Cerebellar nuclear complex (tissue), 1 donor: ENCODE measurements around the gene ARHGEF12.

Experiments
- DNase-seq, 2 experiments: peaks; one replicate each; lab custom pipeline; 2025; lab: John Stamatoyannopoulos, UW

ARHGEF12 gene

GRCh38 chr11:120318906-120319305 lies 17.3 kb upstream of the ARHGEF12 start:
- DNase-seq: no peak

GRCh38 chr11:120324932-120325810 lies 11.0 kb upstream of the ARHGEF12 start, which contains the start of gene TLCD5:
Gene TLCD5 (plus strand): TSS chr11:120325299. CDS start chr11:120327442, 2,143 bp downstream.
- peak in 1 of 2 experiments; percentile 45 for DNase-seq

GRCh38 chr11:120326228-120326627 lies 10.0 kb upstream of the ARHGEF12 start:
- no peak for DNase-seq

DNA sequence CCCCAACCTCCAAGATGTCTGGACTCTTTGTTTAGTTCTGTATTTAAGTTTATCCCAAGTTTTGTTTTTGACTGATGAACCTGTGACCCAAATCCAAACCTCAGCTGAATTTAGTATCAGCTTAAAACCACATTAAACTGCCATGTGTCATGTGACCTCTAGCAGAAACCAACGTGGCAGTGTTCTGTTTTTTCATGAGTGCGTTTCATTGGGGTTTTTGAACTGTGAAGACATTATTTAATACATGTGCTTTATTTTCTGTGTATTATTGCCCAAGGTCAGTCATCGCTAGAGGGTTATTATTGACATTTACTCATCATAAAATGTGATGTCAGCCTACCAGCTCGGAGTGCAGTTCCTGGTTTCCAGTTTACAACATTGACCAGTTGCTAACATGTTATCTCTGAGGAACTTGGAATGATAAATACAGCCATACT lies 9.3 kb upstream of the ARHGEF12 start:
- DNase-seq: no peak

- no peak for DNase-seq
Observed at GRCh38 chr11:120327311-120327710, 8.9 kb upstream of the ARHGEF12 start.

- DNase-seq: no peak
Observed at GRCh38 chr11:120329556-120329955, 6.7 kb upstream of the ARHGEF12 start.

DNA sequence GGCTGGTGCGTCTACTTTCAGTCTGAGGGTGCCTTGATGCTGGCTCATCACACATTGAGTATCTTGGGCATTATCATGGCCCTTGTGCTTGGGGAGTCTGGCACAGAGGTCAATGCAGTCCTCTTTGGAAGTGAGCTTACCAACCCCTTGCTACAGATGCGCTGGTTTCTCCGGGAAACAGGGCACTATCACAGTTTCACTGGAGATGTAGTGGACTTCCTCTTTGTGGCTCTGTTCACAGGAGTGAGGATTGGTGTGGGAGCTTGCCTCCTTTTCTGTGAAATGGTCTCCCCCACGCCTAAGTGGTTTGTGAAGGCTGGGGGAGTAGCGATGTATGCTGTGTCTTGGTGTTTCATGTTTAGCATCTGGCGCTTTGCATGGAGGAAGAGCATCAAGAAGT lies 6.2 kb upstream of the ARHGEF12 start:
- no peak for DNase-seq

GRCh38 chr11:120331301-120331996 lies 4.8 kb upstream of the ARHGEF12 start:
- DNase-seq: no peak

DNA sequence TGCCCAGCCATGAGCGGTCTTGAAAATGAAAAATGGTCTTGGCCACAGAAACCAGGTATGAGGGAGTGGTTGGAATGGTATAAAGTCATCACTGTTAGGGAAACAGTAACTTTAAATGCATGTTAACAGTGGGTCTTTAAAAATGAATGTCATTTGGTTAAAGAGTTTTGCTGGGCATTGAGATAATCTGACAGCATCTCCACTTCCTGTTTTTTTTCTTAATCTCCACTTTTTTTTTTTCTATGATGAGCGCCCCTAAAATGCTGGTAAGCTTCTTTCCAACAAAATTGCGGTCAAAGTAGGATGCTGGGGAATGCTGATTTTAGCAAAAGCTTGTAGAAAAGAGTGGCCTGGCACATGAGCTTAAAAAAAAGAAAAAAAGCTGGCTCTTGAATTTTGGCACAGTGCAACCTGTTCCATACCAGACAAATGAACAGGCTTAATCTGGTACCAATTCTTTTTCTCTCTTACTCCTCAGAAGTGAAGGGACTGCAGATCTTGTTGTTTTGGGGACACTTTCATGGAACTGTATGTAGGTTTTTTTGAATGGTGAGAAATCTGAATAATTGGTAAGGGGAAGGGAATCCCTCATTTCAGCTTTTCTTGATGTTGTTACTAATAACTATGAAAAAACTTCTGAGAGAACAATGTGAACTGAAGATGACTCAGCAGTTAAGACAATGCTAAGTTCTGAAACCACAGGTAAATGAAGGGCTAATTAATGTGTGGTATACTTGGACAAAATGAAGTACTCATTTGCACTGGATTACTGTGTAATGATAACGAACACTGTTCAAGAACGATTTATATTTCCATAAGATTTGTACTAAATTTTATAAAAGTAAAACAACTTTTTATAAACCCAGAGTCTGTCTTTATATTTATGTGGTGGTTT lies 3.1 kb upstream of the ARHGEF12 start:
- no peak for DNase-seq

- DNase-seq: no peak
Observed at GRCh38 chr11:120333801-120334200, 2.4 kb upstream of the ARHGEF12 start.

DNA sequence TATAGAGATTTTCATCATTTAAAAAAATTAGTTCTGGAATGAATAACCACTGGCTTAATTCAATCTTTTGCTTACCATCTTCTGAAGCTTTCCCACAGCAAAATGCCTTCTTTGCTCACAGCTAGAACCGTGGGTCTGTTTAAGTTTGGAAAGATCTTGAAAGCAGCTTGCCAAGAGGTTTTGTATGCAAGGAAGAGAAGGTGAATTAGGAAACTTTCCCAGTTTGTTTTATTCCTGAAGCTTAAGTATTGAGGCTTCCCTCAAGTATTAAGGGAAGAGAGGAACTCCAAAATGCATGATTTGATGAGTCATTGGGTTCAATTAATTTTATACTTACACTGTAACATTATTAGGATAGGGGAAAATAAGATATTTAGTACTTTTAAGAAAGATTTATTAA lies 1.9 kb upstream of the ARHGEF12 start:
- no peak for DNase-seq

GRCh38 chr11:120334894-120335462 lies 1.2 kb upstream of the ARHGEF12 start:
- peak in 1 of 2 experiments; percentile 35 for DNase-seq

DNA sequence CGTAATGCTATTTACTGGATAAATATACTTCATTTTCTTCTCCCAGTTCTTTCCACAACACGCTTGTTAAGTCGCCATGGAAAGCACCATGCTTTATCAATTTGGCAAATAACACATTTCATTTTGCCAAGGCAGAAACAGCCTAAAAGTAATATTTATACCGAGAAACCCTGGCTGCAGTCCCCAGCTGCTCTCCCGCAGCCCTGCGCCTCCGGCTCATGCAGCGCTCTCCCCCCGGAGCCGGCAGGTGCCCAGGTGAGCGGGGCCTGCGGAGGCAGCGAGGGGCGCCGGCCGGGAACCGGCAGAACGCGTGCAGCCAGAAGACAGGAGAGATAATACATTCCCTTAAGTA lies 681 bp upstream of the ARHGEF12 start:
- no peak for DNase-seq

- DNase-seq: no peak
Observed at GRCh38 chr11:120336641-120337354, 585 bp downstream of the ARHGEF12 start.

GRCh38 chr11:120337355-120338106 lies 1.3 kb downstream of the ARHGEF12 start:
- no peak for DNase-seq

DNA sequence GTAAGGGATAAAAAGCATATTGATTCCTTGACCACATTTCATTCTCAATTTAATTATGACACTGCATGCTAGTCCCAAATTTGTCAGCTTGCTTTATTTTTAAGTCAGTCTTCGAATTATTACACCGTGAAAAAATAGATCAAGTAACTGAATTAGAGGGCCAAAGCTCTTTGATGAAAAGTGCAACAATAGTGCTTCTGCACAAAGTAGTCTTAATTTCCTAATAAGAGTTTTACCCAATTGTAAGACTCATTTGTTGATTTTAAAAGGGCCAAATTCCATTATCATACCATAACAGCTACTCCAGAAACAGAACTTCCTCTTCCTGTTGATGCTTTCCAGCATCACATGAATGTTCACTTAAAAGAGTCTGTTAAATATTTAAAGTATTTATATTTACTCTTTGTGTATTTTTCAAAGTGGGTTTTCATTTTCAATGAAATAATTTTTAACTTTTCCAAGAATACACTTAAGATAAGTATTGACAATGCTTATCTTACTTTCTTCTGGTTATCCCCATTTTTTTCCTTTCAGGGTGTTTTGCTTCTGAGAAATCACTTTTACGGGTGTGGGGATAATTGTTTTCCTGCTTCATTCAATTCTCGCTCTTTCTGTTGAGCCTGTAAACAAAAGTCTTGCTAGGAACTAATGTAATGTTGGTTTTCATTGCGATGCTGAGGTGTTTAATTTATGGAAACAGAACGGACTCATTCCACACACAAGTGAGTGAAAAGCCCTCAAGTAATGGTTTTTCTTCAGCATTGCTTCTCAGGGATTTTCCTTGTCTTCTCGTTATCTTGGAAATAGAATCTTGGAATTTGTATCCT lies 2.1 kb downstream of the ARHGEF12 start:
- DNase-seq: no peak

- no peak for DNase-seq
Observed at GRCh38 chr11:120339394-120339890, 3.2 kb downstream of the ARHGEF12 start.

DNA sequence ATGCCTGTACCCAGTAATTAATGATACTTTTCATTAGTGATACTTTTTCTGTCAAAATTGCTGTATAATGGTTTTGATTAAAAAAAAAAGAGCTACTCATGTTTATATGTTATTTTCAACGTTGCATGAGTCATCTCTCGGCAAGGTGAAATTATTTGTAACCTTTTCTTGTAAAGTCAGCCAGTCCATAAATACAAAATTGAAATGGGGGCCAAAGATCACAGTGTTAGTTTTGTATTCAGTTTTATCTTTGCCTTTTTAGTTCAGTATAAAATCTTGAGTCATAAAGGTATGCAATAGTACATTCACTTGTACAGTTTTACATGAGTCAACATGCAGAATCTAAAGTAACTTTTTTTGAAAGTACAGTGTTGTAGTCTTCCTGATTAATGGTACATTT lies 4.3 kb downstream of the ARHGEF12 start:
- DNase-seq: no peak

DNA sequence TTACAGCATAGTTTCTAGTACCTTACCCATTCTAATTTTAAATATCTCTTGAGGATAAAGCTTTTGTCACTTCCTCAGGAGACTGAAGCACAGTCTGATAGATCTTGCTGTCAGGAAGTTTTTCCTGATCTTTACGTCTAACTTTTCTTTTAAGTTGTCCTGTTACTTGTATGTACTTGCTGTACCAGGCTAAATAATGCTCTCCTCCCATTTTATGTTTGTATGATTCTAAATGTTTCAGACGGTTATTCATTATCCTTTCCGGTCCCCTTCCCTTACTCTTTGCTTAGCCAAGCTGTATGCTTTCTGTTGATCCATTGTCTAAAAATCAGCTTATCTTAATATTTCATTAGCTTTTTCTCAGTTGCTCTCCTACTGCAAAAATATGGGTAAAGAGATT lies 6.0 kb downstream of the ARHGEF12 start:
- DNase-seq: no peak
